Ishikawa (cell line): Measurements from ENCODE around the gene KCNJ6.

Source experiments
- CEBPB ChIP-seq: IDR thresholded peaks from 2 replicates; pipeline ENCODE4 v1.6.1; 2012
- CREB1 ChIP-seq: IDR thresholded peaks from 2 replicates; pipeline ENCODE4 v1.6.1; 2012; ENCODE audit warnings: low read depth
- EGR1 ChIP-seq: IDR thresholded peaks from 2 replicates; pipeline ENCODE4 v1.6.1; 2012
- EP300 ChIP-seq: IDR thresholded peaks from 2 replicates; pipeline ENCODE4 v1.6.1; 2012; ENCODE audit warnings: borderline replicate concordance
- FOXM1 ChIP-seq: IDR thresholded peaks from 2 replicates; pipeline ENCODE4 v1.6.1; 2012; ENCODE audit warnings: low read depth, borderline replicate concordance
- NFIC ChIP-seq: IDR thresholded peaks from 2 replicates; pipeline ENCODE4 v1.6.1; 2012
- RAD21 ChIP-seq: IDR thresholded peaks from 2 replicates; pipeline ENCODE4 v1.6.1; 2012; ENCODE audit warnings: low read depth
- TAF1 ChIP-seq: IDR thresholded peaks from 2 replicates; pipeline ENCODE4 v1.6.1; 2012; ENCODE audit warnings: low read depth, mild to moderate bottlenecking
- TCF12 ChIP-seq: IDR thresholded peaks from 2 replicates; pipeline ENCODE4 v1.6.1; 2012; ENCODE audit warnings: low read depth
- TEAD4 ChIP-seq: IDR thresholded peaks from 2 replicates; pipeline ENCODE4 v1.6.1; 2012
- YY1 ChIP-seq: IDR thresholded peaks from 2 replicates; pipeline ENCODE4 v1.6.1; 2012; ENCODE audit warnings: low read depth
- ZBTB7A ChIP-seq: IDR thresholded peaks from 2 replicates; pipeline ENCODE4 v1.6.1; 2012; ENCODE audit warnings: low read depth
- TF ChIP-seq, protein P1 (sequence below): IDR thresholded peaks from 2 replicates; pipeline ENCODE4 v1.6.1; 2012
- TF ChIP-seq, protein P2 (sequence below): IDR thresholded peaks from 2 replicates; pipeline ENCODE4 v1.6.1; 2012; ENCODE audit warnings: low read depth, mild to moderate bottlenecking
- TF ChIP-seq, protein P3 (sequence below): IDR thresholded peaks from 2 replicates; pipeline ENCODE4 v1.6.1; 2012

The KCNJ6 gene

DNA sequence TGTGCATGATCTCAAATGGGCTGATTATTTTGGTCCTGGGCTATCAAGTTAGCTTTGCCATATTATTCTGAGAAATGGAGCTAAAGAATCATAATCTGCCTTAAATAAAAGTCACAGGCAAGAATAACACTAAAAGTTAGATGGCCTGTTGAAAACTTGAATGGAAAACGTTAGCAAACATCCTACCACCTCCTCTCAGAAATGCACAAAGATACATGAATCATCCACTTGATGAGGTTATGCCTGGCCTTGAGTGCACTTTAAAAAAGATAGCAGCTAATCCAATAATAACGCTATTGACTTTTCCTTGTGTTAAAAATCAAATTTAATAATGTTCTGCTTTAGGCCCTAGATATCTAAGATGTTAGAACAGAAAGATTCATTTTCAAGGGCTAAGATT lies 108.0 kb downstream of the KCNJ6 start:
- no peak for TF ChIP-seq TEAD4
- no peak for TF ChIP-seq NFIC
- TF ChIP-seq, protein P1, sequence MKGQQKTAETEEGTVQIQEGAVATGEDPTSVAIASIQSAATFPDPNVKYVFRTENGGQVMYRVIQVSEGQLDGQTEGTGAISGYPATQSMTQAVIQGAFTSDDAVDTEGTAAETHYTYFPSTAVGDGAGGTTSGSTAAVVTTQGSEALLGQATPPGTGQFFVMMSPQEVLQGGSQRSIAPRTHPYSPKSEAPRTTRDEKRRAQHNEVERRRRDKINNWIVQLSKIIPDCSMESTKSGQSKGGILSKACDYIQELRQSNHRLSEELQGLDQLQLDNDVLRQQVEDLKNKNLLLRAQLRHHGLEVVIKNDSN = no peak
- TF ChIP-seq, protein P2, sequence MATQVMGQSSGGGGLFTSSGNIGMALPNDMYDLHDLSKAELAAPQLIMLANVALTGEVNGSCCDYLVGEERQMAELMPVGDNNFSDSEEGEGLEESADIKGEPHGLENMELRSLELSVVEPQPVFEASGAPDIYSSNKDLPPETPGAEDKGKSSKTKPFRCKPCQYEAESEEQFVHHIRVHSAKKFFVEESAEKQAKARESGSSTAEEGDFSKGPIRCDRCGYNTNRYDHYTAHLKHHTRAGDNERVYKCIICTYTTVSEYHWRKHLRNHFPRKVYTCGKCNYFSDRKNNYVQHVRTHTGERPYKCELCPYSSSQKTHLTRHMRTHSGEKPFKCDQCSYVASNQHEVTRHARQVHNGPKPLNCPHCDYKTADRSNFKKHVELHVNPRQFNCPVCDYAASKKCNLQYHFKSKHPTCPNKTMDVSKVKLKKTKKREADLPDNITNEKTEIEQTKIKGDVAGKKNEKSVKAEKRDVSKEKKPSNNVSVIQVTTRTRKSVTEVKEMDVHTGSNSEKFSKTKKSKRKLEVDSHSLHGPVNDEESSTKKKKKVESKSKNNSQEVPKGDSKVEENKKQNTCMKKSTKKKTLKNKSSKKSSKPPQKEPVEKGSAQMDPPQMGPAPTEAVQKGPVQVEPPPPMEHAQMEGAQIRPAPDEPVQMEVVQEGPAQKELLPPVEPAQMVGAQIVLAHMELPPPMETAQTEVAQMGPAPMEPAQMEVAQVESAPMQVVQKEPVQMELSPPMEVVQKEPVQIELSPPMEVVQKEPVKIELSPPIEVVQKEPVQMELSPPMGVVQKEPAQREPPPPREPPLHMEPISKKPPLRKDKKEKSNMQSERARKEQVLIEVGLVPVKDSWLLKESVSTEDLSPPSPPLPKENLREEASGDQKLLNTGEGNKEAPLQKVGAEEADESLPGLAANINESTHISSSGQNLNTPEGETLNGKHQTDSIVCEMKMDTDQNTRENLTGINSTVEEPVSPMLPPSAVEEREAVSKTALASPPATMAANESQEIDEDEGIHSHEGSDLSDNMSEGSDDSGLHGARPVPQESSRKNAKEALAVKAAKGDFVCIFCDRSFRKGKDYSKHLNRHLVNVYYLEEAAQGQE = no peak
- no peak for TF ChIP-seq TCF12
- no peak for TF ChIP-seq EP300
- TF ChIP-seq, protein P3, sequence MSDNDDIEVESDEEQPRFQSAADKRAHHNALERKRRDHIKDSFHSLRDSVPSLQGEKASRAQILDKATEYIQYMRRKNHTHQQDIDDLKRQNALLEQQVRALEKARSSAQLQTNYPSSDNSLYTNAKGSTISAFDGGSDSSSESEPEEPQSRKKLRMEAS = no peak
- TF ChIP-seq EGR1 = no peak
- no peak for TF ChIP-seq TAF1
- TF ChIP-seq RAD21 = no peak
- TF ChIP-seq FOXM1 = no peak
- no peak for TF ChIP-seq YY1
- no peak for TF ChIP-seq CREB1
- TF ChIP-seq ZBTB7A = no peak
- TF ChIP-seq CEBPB = no peak

DNA sequence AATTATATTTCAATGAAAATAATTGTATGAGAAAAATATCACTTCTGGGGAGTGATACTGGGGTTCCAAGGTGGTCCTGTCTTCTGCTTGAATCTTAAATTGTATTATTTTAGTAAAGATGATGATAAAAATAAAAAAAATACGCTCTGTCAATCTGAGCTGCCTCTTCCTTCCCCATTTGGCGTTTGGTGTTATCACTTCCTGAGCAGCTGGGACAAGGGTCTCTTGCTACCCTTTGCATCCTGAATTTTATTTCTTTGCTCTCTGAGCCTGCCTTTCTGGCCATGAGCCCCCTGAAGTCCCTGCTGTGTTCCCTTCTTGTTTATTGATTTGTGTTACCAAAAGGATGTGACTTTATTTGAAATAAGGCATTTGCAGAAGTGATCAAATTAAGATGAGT lies 111.0 kb downstream of the KCNJ6 start:
- TF ChIP-seq TAF1 (no peak), ZBTB7A (no peak)

DNA sequence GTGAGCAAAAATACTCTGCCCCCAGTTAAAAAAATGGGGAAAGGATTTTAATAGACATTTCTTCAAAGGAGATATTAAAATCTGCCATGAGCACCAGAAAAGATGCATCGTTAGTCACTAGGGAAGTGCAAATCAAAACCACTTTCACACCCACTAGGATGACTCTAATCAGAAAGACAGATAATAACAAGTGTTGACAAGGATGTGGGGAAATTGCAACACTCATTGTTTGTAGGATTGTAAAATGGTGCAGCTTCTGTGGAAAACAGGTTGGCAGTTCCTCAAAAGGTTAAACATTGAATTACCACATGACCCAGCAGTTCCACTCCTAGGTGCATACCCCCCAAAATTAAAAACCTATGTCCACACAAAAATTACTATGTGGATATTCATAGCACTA lies 112.3 kb downstream of the KCNJ6 start:
- TF ChIP-seq, protein P1 = no peak

DNA sequence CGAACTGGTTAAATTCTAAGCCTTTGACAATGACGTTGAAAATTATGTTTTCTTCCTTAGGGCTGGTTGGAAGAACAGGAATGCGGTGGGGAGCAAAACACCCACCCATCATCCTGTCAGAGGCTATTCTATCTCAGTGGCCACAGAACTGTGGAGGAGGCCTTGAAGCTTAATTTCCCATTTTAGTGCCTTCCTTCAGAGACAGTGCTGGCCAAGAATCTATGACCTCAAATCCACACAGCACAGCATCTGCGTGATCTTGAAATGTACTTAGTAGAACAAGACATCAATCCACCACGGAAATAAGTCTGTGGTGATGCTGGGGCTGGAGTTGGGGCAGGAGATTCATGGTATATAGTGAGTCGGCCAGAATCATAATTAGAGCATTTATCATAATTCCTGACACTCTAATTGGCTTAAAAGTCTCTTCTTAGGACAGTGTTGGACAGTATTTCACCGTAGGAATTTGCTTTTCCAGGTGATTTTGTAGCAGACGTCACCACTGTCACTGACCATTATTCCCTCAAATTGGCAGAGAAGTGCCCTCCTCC lies 113.1 kb downstream of the KCNJ6 start:
- TF ChIP-seq YY1 = no peak
- TF ChIP-seq NFIC = no peak
- TF ChIP-seq TCF12 = no peak
- TF ChIP-seq, protein P2 = no peak
- TF ChIP-seq TAF1 = no peak
- no peak for TF ChIP-seq ZBTB7A
- TF ChIP-seq, protein P1 = no peak
- TF ChIP-seq TEAD4 = no peak
- no peak for TF ChIP-seq RAD21
- no peak for TF ChIP-seq FOXM1
- no peak for TF ChIP-seq EP300
- no peak for TF ChIP-seq EGR1
- no peak for TF ChIP-seq CEBPB

DNA sequence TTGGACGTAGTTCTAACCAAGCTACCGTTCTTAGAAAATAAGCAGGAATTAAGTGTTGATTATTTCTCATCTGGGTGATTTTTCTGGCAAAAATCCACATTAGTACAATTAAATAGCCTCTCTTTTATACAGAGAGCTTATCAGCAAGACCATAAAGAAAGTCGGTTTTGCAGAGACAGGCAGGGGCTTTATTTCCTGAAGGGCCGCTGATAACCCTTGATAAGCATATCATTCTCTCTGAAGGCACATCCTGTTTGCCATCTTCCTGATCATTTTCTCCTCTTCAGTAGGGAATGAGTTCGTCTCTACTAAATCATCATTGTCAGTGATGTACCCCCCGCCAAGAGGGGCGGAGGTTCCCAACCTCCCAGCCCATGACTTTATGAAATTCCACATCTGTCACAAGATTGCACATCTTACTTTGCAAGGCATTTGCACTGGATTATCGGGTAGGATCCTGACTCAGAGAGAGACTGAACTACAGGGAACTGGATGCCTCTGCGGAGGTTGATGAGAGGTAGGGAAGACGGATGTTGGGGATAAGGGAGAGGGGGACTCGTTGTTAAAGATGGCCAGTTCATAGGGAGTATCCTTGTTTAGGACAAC lies 115.7 kb downstream of the KCNJ6 start:
- TF ChIP-seq YY1 (no peak), NFIC (no peak), TCF12 (no peak), RAD21 (no peak), ZBTB7A (no peak), FOXM1 (no peak), TEAD4 (no peak)
- TF ChIP-seq, protein P1 = no peak
- TF ChIP-seq, protein P2 = no peak
- TF ChIP-seq, protein P3 = no peak
